Activated CD4-positive, alpha-beta T cell treated with anti-CD3 and anti-CD28 coated beads for 48 hours (primary cell): Measurements from ENCODE around the gene NLRP9.
A peak's percentile ranks its signal among the peaks of the same experiment; 100 is the strongest.
"Not testable (repeated sequence)": the region's sequence is repeated elsewhere in the genome, so short reads cannot be mapped to it uniquely, and the experiment has no call there.

ENCODE experiments used
- DNase-seq: peaks from one replicate; pipeline ENCODE4 v3.0.0-alpha.2; 2020

NLRP9 gene

DNA sequence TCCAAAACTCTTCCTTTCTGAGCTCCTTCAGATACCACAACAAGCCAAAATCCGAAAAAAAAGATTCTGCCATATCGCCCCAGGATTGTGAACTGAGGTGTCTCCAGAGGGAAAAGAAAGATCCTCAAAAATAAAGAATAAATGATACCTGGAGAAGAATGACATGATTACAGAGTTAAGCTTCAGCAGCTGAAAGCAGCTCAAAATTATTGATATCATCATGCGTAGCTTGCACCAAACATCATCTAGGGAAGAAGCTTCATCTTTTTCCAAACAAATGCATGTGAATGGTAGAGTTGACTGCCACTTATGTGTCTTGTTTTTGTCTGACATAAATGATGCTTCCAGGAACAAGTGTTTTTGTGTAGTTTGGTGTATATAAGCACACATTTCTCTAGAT lies at the start of gene NLRP9:
Gene NLRP9 (minus strand): TSS at position 101 of the 400 bp plus-strand sequence. CDS start 28 bp downstream, at position 73.
- no peak for DNase-seq

DNA sequence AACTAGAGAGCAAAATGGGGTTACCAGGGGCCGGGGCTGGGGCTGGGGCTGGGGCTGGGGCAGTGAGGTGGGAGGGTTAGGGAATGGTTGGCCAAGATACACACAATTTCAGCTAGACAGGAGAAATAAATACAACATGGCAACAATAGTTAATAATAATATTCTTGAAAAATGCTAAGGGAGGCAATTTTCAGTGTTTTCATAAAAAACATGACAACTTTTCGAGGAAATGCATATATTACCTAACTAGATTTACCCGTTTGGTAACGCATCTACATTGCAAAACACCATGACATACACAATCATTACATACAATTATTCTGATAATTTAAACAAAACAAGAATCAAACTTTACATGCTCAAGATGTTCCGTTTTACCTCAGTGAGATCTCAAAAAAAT lies 42.9 kb upstream of the NLRP9 start:
- no peak for DNase-seq

DNA sequence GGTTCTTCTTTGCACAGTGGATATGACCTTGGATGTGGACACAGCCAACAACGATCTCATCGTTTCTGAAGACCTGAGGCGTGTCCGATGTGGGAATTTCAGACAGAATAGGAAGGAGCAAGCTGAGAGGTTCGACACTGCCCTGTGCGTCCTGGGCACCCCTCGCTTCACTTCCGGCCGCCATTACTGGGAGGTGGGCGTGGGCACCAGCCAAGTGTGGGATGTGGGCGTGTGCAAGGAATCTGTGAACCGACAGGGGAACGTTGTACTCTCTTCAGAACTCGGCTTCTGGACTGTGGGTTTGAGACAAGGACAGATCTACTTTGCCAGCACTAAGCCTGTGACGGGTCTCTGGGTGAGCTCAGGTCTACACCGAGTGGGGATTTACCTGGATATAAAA lies 40.1 kb upstream of the NLRP9 start:
- DNase-seq: no peak

DNA sequence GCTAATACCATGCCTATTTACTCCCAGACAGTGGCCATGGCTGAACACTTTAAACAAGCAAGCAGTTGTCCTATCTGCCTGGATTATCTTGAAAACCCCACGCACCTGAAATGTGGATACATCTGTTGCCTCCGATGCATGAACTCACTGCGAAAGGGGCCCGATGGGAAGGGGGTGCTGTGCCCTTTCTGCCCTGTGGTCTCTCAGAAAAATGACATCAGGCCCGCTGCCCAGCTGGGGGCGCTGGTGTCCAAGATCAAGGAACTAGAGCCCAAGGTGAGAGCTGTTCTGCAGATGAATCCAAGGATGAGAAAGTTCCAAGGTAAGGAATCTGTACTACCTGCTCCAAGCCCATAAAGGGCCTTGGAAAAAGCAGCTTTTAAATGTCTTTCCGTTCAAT lies 39.3 kb upstream of the NLRP9 start:
- peak; percentile 19 for DNase-seq

DNA sequence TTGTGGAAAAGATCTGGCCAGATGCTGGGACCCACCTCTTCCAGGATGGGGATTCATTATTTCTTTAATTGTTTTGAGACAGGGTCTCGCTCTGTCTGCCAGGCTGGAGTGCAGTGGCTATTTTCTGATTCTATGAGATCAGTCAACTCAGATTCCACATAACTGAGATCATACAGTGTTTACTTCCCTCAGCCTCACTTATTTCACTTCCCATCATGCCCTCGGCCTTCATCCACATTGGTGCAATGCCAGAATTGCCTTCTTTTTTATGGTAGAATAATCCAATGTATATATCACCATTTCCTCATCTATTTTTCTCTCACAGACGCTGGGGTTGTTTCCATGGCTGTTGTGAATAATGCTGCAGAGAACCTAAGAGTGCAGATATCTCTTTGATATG lies 31.4 kb upstream of the NLRP9 start:
- not testable (repeated sequence) for DNase-seq

DNA sequence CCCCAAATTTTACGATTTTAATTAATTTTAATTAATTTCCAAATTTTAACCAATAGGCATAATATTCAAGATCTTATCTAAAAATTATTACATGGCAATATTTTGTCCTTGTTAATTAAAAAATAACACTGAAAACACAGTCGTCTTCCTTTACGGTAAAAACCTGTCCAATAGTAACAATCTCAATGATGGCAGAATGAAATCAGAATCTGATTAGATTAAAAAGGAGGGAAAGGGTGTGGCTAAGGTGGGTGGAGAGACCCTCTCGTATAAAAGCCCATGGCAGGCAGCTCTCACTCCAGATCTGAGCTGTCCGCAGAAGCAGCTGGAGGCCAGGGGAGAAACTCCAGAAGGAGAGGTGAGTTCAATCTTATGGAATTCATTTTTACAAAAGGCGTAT lies 30.6 kb upstream of the NLRP9 start, which contains the start of gene RFPL4AL1:
Gene RFPL4AL1 (plus strand): TSS at position 301 of the 400 bp plus-strand sequence. CDS start 2,687 bp downstream, outside the sequence.
- not testable (repeated sequence) for DNase-seq

DNA sequence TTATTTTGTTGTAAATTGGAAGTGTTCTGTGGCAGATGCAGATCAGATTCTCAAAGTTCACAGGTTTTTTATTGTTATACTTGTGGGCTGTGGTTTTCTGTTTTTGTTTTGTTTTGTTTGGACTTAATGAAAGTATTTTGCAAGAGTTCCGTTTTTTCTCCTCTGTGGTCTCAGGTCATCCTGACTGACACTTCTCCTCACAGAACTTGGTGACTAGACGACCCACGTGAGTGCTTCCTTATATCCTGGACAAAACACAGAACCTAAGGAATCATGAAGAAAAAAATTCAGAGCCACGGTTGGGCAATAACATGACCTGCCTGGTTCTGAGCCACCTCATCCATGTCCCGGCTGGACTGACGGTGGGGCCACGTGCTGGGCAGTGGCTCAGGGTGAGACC lies 28.3 kb upstream of the NLRP9 start:
- no peak for DNase-seq

DNA sequence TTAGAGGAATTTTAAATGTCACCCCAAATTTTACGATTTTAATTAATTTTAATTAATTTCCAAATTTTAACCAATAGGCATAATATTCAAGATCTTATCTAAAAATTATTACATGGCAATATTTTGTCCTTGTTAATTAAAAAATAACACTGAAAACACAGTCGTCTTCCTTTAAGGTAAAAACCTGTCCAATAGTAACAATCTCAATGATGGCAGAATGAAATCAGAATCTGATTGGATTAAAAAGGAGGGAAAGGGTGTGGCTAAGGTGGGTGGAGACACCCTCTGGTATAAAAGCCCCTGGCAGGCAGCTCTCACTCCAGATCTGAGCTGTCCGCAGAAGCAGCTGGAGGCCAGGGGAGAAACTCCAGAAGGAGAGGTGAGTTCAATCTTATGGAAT lies 20.6 kb upstream of the NLRP9 start, which contains the start of gene RFPL4A:
Gene RFPL4A (plus strand): TSS at position 301 of the 400 bp plus-strand sequence. CDS start 2,704 bp downstream, outside the sequence.
- not testable (repeated sequence) for DNase-seq

DNA sequence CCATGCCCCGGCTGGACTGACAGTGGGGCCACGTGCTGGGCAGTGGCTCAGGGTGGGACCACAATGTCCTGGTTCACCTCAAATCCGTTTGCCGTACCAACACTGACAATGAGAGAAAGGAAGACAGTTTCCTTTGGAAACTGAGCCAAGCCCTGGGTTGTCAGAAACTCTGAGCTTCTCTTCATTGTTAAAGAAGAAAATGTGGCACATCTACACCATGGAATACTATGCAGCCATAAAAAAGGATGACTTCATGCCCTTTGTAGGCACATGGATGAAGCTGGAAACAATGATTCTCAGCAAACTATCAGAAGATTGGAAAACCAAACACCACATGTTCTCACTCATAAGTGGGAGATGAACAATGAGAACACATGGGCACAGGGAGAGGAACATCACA lies 18.6 kb upstream of the NLRP9 start:
- DNase-seq: not testable (repeated sequence)

DNA sequence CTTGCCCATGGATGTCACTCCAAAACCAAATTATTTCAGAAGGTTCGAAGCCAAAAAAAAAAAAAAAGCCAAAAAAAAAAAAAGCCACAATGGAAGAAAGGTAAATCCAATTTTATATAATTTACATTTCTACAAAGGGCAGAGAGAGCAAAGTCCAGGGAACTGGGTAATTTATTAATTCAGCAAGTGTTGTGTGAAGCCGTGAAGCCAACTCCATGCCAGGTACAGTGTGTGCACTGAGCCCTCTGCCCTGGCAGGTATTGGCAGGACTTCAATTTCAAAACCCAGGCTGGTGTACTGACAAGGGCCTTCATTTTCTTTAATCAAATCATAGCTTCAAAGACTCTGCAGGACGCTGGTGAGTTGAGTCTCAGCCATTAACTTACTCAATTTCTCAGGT lies 15.2 kb upstream of the NLRP9 start:
- DNase-seq: no peak

DNA sequence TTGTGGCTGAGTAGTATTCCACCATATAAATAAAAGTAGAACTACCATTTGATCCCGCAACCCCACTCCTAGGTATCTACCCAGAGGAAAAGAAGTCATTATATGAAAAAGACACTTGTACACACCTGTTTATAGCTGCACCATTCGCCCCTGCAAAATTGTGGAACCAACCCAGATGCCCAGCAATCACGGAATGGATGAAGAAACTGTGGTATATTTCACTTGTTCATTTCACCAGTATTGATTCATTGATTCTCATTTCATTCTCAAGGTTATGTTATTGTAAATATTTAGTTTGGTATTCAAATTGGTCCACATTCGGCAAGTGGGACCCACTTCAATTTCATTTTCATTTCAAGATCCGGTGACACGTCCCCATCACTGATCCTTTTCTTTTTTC lies 12.5 kb upstream of the NLRP9 start:
- DNase-seq: no peak

DNA sequence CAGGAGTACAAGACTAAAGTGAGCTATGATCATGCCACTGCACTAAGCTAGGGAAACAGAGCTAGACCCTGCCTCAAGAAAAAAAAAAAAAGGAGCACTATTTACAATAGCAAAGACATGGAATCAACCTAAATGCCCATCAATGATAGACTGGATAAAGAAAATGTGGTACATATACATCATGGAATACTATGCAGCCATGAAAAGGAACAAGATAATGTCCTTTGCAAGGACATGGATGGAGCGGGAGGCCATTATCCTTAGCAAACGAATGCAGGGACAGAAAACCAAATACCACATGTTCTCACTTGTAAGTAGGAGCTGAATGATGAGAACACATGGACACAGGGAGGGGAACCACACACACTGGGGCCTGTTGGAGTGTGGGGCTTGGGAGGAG lies 7.8 kb downstream of the NLRP9 start:
- DNase-seq: not testable (repeated sequence)

DNA sequence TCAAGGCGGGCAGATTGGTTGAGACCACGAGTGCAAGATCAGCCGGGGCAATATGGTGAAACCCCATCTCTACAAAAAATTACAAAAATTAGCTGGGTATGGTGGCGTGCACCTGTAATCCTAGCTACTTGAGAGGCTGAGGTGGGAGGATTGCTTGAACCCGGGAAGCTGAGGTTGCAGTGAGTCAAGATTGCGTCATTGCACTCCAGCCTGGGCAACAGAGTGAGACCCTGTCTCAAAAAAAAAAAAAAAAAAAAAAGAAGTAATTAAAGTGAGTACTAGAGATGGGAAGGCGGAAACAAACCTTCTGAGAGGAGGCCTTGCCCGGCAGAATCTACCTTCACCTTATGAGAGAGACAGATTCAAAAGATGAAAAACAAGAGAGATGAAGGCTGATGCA lies 14.7 kb downstream of the NLRP9 start:
- DNase-seq: no peak

DNA sequence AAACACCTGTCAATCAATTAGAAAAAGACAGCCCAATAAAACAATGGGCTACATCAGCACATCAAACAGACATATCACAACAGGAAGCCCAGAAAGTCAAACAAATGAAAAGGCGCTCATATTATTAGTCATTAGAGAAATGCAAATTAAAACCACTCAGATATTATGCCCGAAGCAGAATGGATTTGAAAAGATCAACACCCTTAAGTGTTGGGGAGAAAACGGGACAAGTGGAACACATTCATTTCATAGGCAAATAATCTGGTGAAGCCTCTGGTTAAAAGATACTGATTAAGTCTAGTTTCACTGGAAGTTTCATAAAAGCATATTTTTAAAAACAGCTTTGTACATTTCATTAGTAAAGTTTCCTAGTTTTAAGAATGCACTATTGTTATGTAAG lies 17.4 kb downstream of the NLRP9 start:
- no peak for DNase-seq

DNA sequence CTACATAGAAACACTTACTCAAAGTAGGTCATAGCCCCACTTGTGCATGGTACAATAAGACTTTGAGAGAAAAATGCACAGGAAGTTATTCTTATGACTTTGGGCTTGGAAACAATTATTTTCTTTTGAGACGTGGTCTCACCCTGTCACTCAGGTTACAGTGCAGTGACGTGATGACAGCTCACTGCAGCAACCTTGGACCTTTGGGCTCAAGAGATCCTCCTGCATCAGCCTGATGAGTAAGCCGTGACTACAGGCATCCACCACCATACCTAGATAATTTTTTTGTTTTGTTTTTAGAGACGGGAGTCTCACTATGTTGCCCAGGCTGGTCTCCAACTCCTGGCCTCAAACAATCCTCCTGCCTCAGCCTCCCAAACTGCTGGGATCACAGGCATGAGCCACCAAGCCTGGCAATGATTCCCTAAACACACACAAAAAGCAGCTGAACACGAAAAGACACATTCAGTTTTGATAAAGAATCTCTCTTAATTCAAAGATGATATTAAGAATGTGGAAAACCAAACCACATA lies 17.9 kb downstream of the NLRP9 start:
- DNase-seq: no peak

DNA sequence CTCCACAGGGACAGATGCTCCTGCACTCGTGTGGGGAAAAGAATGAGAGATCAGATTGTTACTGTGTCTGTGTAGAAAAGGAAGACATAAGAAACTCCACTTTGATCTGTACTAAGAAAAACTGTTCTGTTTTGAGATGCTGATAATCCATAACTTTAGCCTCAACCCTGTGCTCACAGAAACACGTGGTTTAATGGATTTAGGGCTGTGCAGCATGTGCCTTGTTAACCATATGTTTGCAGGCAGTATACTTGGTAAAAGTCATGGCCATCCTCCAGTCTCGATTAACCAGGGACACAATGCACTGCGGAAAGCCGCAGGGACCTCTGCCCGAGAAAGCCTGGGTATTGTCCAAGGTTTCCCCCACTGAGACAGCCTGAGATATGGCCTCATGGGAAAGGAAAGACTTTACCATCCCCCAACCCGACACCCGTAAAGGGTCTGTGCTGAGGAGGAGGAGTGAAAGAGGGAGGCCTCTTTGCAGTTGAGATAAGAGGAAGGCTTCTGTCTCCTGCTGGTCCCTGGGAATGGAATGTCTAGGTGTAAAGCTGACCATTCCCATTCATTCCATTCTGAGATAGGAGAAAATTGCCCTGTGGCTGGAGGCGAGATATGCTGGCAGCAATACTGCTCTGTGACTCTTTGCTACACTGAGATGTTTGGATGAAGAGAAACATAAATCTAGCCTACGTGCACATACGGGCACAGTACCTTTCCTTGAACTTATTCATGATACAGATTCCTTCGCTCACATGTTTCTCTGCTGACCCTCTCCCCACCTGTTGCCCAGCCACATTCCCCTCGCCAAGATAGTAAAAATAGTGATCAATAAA lies 20.1 kb downstream of the NLRP9 start:
- not testable (repeated sequence) for DNase-seq

DNA sequence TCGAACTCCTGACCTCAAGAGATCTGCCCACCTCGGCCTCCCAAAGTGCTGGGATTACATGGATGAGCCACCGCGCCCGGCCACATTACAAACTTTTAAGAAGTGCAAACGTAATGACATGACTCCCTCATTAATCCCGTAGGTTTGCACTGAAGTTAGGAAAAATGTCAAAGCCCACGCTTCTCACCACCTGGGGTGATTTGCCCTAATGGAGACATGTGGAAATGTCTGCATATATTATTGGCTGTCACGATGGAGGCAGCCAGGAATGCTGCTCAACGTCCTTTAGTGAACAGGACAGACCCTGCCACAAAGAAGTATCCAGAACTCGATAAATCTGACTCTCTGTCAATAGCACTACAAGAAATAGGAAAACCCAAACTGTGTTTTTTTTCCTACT lies 21.0 kb downstream of the NLRP9 start:
- no peak for DNase-seq

DNA sequence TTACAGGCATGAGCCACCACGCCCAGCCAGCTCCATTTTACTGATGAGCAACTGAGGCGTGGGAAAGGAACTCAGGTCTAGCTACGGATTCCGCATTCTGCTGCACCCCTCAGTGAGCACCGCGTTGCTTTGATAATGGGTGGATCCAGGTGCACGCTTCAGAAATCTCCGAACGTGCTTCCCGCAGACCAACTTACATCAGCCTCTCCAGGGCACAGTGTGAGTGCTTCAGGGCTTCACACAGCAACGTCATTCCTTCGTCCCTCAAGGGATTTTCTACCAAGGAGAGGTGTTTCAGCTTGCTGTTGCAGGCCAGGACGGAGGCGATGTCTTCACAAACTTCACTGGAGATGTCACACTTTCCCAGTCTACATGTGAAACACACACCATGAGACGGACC lies 21.7 kb downstream of the NLRP9 start:
- DNase-seq: no peak

DNA sequence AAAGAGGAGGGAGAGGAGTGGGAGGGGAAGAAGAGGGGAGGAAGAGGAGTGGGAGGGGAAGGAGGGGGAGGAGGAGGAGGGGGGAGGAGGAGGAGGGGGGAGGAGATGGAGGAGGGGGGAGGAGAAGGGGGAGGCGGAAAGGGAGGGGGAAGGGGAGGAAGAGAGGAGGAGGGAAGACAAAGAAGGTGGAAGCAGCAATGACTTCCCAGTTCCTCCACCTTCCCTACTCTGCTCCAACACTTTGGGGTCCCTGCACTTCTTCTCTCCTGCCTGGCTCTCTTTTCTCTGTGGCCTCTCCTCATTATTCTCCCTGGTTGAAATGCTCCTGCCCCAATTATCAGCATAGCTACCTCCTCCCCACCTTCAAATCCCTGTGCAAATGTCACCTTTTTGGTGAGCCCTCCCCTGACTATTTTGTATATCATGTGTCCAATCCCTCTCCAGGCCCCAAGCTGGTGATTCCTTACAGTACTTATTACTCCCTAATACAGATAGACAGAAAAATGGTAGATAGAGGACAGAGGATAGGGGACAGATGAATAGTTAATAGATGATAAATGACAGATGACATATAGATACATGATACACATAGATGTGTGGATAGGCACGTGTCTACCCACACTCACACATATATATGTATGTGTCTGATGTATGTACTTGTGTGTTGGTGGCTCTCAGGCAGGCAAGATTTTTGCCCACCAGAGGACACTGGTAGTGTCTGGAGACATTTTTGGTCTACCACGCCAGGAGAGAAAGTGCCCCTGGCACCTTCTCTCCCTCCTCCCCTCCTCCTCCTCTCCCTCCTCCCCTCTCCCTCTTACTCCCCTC lies 25.2 kb downstream of the NLRP9 start:
- DNase-seq: no peak

DNA sequence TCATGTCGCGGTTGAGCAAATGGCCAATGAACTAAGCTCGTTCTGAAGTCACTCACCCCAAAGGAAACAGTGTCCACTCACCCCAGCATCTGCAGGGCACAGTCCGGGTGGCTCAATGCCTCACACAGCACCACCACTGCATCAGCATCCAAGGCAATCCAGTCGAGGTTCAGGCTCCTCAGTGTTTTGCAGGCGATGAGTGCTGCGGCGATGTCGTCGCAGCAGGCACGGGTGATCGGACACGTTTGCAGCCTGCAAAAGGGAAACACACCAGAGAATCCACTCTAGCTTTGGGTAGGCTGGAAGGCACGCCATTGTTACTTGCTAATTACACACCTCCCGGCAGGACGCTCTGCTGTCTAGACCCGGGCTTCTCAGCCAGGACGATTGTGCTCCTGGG lies 26.5 kb downstream of the NLRP9 start:
- no peak for DNase-seq

DNA sequence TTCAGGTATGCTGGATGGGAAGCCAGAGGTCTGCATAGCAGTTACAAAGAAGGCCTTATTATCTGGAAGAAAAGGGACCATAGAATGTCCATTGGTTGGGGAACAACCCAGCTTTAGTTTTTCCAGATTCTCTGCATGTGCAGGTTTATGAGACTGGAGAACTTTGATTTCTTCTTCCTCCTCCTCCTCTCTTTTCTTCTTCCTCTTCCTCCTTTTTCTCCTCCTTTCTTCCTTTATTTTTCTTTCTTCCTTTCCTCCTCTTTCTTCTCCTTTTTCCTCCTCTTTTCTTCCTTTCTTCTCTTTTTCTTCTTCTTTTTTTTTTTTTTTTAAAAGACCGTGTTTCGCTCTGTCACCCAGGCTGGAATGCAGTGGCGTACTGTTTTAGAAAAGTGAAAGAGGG lies 32.2 kb downstream of the NLRP9 start:
- DNase-seq: no peak

DNA sequence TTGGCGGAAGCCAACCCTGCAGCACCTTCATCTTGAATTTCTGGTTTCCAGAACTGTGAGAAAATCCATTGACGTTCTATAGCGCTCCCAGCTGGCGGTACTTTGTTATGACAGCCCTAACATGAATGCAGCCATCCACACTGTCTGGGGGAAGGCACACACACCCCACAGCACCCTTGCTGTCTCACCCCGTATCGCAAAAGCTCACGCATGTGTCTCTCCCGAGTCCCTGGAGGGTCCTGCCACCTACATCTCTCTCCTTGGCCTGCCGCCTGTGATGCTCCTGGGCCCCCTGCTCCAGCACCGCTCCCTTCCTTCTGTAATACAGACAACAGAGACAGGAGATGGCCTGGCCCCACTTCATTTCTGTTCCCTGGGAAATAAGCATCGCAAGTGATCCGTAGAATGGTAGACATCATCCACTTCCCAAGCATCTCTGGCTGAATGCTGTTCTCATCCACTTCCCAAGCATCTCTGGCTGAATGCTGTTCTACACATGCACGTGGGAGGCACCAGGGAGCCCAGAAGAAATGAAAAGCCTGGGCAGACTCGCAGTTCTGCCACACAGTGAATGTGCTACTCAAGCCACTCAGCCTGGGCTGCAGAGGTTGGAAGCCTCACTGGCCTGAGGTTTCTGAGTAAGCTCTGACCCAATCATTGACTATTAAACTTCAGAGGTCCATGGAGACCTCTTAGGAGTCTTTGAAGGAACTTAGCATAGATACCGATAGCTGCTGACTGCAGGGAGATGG lies 33.5 kb downstream of the NLRP9 start:
- peak; percentile 18 for DNase-seq

DNA sequence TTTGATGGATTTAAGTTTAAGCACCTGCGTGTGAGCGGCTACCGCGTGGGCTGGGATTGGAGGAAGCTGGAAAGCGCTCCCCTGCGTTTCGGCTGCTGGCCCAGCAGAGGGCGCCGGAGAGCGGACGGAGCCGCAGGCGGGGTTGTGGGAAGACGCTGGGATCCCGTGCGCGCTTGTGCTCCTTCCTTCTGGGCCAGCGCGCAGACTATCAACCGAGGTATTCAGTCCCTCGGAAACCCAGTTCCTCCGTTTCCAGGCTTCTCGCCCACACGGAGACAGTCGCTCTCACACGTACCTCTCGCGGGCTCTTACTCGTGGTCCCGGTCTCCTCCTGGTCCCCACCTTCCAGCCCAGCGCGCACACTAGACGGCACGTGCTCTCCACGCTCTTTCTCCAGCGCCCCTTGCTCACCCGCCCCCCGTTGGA lies 34.4 kb downstream of the NLRP9 start:
- peak; percentile 76 for DNase-seq
